Spleen (tissue), 7 donors: ENCODE results near the gene GALNT3.

ENCODE experiments used
- POLR2A ChIP-seq, 3 donors: fragments of 450-650 bp; IDR thresholded peaks; one replicate each; pipeline ENCODE4 v1.5.1; 2017; ENCODE audit warnings: antibody characterized with exemption in 3 of 3, mild to moderate bottlenecking in 1 of 3
- POLR2AphosphoS5 ChIP-seq, 3 donors: sonication (generic); formaldehyde crosslinking; IDR thresholded peaks; one replicate each; pipeline ENCODE4 v1.5.1; 2017; ENCODE audit warnings: antibody characterized with exemption in 3 of 3
- TF ChIP-seq, protein P1 (sequence below), 11 experiments: fragments of 200-600 bp in 7 of 11; fragments of 450-650 bp in 4 of 11; sonication (generic) in 4 of 11; IDR thresholded peaks in 8 of 11; conservative IDR thresholded peaks in 3 of 11; 1 replicate in 7 of 11; 2 replicates in 4 of 11; pipeline versions ENCODE4 v1.4.0 to v1.8.0; 2016 to 2021; ENCODE audit warnings: antibody characterized with exemption in 11 of 11, inconsistent platforms in 4 of 11, mild to moderate bottlenecking in 1 of 11
- donor health status: DM: no; HTN: no; CAD: no; lungs with moderate emphysema.
- donor health status: DM: no; HTN: no; CAD: no.
- donor health status: DM: no; HTN: no; CAD: no.

GRCh38 chr2:165796129-165796528 is 2.1 kb upstream of the GALNT3 start:
- no peak for TF ChIP-seq POLR2AphosphoS5 (IDR thresholded peaks at IDR 0.05)
- TF ChIP-seq, protein P1, sequence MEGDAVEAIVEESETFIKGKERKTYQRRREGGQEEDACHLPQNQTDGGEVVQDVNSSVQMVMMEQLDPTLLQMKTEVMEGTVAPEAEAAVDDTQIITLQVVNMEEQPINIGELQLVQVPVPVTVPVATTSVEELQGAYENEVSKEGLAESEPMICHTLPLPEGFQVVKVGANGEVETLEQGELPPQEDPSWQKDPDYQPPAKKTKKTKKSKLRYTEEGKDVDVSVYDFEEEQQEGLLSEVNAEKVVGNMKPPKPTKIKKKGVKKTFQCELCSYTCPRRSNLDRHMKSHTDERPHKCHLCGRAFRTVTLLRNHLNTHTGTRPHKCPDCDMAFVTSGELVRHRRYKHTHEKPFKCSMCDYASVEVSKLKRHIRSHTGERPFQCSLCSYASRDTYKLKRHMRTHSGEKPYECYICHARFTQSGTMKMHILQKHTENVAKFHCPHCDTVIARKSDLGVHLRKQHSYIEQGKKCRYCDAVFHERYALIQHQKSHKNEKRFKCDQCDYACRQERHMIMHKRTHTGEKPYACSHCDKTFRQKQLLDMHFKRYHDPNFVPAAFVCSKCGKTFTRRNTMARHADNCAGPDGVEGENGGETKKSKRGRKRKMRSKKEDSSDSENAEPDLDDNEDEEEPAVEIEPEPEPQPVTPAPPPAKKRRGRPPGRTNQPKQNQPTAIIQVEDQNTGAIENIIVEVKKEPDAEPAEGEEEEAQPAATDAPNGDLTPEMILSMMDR (IDR thresholded peaks at IDR 0.05 in 8 of 11, conservative IDR thresholded peaks at IDR 0.05 in 3 of 11) = no peak
- no peak for TF ChIP-seq POLR2A (IDR thresholded peaks at IDR 0.05)
